ENCODE measurements around the gene GDAP2.

Gene GDAP2

DNA sequence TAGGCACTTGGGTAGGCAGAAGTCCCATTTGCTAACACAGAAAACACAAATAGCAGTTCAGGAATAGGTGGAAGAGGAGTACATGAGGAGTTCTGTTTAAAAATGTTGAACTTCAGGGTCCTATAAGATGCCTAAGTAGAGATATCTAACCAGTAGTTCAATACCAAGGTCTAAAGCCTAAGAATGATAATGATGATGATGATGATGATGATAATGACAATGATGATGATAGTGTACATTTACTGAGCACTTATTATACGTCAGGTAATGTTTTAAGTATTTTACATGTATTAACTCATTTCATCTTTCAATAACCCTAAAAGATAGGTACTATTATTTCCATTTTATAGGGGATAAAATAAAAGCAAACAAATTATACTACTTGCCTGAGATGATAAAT lies 50.1 kb downstream of the GDAP2 start:
- DNase-seq (ENCODE audit: low spot score): no peak
- in situ Hi-C loops (cut with MboI; ENCODE audit: low sequenced_read_pairs, unreplicated experiment): loop anchor here (25.0 kb wide), 1 partner anchor 367 kb away; no protein-coding TSS in a partner anchor
- TF ChIP-seq, protein P1, sequence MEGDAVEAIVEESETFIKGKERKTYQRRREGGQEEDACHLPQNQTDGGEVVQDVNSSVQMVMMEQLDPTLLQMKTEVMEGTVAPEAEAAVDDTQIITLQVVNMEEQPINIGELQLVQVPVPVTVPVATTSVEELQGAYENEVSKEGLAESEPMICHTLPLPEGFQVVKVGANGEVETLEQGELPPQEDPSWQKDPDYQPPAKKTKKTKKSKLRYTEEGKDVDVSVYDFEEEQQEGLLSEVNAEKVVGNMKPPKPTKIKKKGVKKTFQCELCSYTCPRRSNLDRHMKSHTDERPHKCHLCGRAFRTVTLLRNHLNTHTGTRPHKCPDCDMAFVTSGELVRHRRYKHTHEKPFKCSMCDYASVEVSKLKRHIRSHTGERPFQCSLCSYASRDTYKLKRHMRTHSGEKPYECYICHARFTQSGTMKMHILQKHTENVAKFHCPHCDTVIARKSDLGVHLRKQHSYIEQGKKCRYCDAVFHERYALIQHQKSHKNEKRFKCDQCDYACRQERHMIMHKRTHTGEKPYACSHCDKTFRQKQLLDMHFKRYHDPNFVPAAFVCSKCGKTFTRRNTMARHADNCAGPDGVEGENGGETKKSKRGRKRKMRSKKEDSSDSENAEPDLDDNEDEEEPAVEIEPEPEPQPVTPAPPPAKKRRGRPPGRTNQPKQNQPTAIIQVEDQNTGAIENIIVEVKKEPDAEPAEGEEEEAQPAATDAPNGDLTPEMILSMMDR (IDR thresholded peaks at IDR 0.05; ENCODE audit: borderline replicate concordance, control extremely low read depth, extremely low read depth, insufficient read depth, missing control alignments): no peak

DNA sequence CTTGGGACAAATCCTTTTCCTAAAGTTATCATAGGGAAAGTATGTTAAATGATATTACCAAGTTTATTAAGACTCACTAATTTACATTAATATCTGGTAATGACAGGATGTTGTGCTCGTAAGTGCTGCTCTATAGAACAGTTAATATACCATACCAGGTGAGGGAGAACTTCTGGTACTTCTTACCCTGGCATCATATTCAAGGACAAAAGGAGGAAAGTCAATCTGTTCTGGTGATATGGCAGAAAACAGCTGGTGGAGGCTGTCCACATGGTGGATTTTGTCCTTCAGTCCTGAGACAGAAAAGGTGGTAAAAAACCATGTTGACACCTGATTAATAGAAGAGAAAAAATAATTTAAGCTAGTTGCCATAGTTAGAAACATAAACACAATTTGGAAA lies 51.6 kb downstream of the GDAP2 start:
- TF ChIP-seq, protein P1 (IDR thresholded peaks at IDR 0.05; ENCODE audit: borderline replicate concordance, control extremely low read depth, extremely low read depth, insufficient read depth, missing control alignments): no peak
- in situ Hi-C loops (cut with MboI; ENCODE audit: low sequenced_read_pairs, unreplicated experiment): loop anchor here (25.0 kb wide), 1 partner anchor 366 kb away; no protein-coding TSS in a partner anchor
- DNase-seq (ENCODE audit: low spot score): no peak

DNA sequence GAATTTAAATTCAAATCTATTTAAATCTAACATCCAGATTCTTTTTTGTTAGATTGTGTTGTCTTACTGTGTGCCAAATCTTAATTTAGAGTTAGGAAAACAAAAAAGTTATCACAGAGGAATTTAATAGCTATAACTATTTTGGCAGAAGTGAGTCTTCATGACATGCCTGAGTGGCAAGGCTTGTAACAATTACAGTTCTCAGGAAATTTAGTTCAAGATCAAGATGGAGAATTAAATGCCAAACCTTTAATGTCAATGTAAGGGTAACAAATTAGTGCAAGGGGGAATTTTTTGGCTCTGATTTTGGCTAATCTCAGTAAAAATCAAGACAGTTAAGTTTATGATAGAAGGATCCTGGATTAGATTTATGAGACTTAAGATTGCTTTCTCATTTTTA lies 58.4 kb downstream of the GDAP2 start:
- DNase-seq (ENCODE audit: low spot score): no peak
- TF ChIP-seq, protein P1 (IDR thresholded peaks at IDR 0.05; ENCODE audit: borderline replicate concordance, control extremely low read depth, extremely low read depth, insufficient read depth, missing control alignments): no peak
- in situ Hi-C loops (cut with MboI; ENCODE audit: low sequenced_read_pairs, unreplicated experiment): no loop called here

DNA sequence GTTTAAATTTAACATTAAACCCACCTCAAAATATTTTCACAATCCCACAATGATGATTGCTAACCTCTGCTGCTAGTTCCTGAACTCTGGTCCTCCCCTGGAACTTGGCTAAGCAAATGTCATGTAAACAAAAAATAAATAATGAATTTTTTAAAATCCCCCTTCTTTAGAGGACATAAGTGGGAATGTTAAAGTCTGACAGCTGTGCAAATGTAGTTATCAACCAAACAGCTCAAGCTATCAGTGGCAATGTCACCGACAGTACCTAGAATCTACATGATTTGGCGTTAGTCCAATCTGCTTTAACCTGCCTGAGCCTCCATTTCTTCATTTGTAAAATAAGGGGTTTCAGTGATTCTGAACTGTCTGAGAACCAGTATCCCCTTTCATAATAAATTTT lies 67.7 kb downstream of the GDAP2 start:
- in situ Hi-C loops (cut with MboI; ENCODE audit: low sequenced_read_pairs, unreplicated experiment): no loop called here
- TF ChIP-seq, protein P1 (IDR thresholded peaks at IDR 0.05; ENCODE audit: borderline replicate concordance, control extremely low read depth, extremely low read depth, insufficient read depth, missing control alignments): no peak
- DNase-seq (ENCODE audit: low spot score): no peak

DNA sequence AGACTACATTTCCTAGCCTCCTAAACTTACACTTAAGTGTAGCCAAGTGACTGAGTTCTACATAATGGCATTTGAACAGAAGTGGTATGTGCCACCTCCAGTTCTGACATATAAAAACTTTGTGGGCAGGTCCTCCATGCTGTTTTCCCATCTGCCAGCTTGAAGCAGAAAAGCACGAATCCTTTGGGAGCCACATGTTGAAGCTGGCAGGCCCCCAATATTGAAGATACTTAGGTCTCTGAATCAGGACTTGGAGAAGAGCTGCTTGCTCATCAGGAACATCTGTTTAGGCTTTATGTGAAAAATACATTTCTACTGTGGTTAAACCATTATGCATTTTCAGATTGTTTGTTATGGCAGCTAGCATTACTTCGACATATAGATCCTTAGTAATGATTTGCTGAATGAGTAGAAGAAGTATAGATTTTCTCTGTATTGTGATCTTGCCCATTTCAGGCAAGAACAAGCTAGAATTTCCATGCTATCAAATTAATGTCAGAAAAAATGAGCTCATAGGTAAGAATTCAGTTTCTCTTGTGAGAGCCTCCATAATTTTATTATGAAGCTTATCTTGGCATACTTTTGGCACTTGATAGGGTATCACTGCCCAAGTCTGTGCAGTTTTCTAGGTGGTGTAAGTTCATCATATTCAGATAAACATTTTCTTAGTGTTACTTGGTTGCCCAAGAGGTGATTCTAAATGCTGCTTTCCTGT lies 68.4 kb downstream of the GDAP2 start:
- DNase-seq (ENCODE audit: low spot score): no peak
- in situ Hi-C loops (cut with MboI; ENCODE audit: low sequenced_read_pairs, unreplicated experiment): no loop called here
- TF ChIP-seq, protein P1 (IDR thresholded peaks at IDR 0.05; ENCODE audit: borderline replicate concordance, control extremely low read depth, extremely low read depth, insufficient read depth, missing control alignments): no peak

DNA sequence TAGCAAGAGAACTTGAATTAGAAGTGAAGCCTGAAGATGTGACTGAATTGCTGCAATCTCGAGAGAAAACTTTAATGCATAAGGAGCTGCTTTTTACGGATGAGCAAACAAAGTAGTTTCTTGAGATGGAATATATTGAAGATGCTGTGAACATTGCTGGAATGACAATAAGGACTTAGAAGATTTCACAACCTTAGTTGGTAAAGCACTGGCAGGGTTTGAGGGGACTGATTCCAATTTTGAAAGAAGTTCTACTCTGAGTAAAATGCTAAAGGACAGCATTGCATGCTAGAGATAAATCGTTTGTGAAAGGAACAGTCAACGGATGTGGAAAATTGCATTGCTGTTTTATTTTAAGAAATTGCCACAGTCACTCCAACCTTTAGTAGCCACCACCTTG lies 69.5 kb downstream of the GDAP2 start:
- no peak for DNase-seq (ENCODE audit: low spot score)
- TF ChIP-seq, protein P1 (IDR thresholded peaks at IDR 0.05; ENCODE audit: borderline replicate concordance, control extremely low read depth, extremely low read depth, insufficient read depth, missing control alignments): no peak
- in situ Hi-C loops (cut with MboI; ENCODE audit: low sequenced_read_pairs, unreplicated experiment): no loop called here
